H9 (cell line): ENCODE measurements around the gene RMC1. TPM values are rescaled to one million over a fixed set of nuclear protein-coding genes. Genes with fewer than 3 reads are reported as not detected.

Source experiments
- DNase-seq: peaks from one replicate; pipeline ENCODE4 v3.0.0-alpha.2; 2017
- H2AFZ ChIP-seq: one replicate; pipeline ENCODE4 v1.6.1; 2013; ENCODE audit warnings: mild to moderate bottlenecking, low read length, control low read depth, moderate library complexity
- H2AK5ac ChIP-seq: 2 replicates; pipeline ENCODE4 v1.6.1; 2013; ENCODE audit warnings: low read length, control low read depth, mixed read lengths; ENCODE audit not compliant: insufficient read length
- H2BK120ac ChIP-seq: one replicate; pipeline ENCODE4 v1.6.1; 2013; ENCODE audit warnings: low read depth, mild to moderate bottlenecking, low read length, control low read depth, inconsistent platforms; ENCODE audit not compliant: poor library complexity, severe bottlenecking
- H2BK12ac ChIP-seq: 2 replicates; pipeline ENCODE4 v1.6.1; 2013; ENCODE audit warnings: low read length, control low read depth, mixed read lengths, low read depth; ENCODE audit not compliant: insufficient read length
- H2BK15ac ChIP-seq: 2 replicates; pipeline ENCODE4 v1.6.1; 2013; ENCODE audit warnings: low read depth, low read length, control low read depth
- H2BK20ac ChIP-seq: one replicate; pipeline ENCODE4 v1.6.1; 2013; ENCODE audit warnings: low read depth, mild to moderate bottlenecking, low read length, control low read depth, inconsistent platforms; ENCODE audit not compliant: poor library complexity, severe bottlenecking
- H2BK5ac ChIP-seq: 2 replicates; pipeline ENCODE4 v1.6.1; 2013; ENCODE audit warnings: low read length, control low read depth, mixed read lengths; ENCODE audit not compliant: insufficient read length
- H3K14ac ChIP-seq: 2 replicates; pipeline ENCODE4 v1.6.1; 2013; ENCODE audit warnings: low read length, control low read depth; ENCODE audit not compliant: insufficient read depth
- H3K18ac ChIP-seq: 2 replicates; pipeline ENCODE4 v1.6.1; 2013; ENCODE audit warnings: low read depth, mild to moderate bottlenecking, mixed read lengths, low read length, control low read depth; ENCODE audit not compliant: insufficient read length
- H3K23ac ChIP-seq: 2 replicates; pipeline ENCODE4 v1.6.1; 2013; ENCODE audit warnings: low read length, control low read depth, mixed read lengths, low read depth; ENCODE audit not compliant: insufficient read length
- H3K23me2 ChIP-seq: 2 replicates; pipeline ENCODE4 v1.6.1; 2013; ENCODE audit warnings: low read depth, mild to moderate bottlenecking, mixed read lengths, low read length, control low read depth; ENCODE audit not compliant: insufficient read length, poor library complexity, severe bottlenecking
- H3K27ac ChIP-seq: 2 replicates; pipeline ENCODE4 v1.5.1; 2013; ENCODE audit warnings: low read length, control low read depth, mixed read lengths, low read depth; ENCODE audit not compliant: insufficient read length
- H3K27me3 ChIP-seq: 2 replicates; pipeline ENCODE4 v1.6.1; 2013; ENCODE audit warnings: low read length, control low read depth, inconsistent platforms; ENCODE audit not compliant: insufficient read depth
- H3K4ac ChIP-seq: 2 replicates; pipeline ENCODE4 v1.6.1; 2013; ENCODE audit warnings: low read depth, mild to moderate bottlenecking, control low read depth, inconsistent platforms, low read length, moderate library complexity
- H3K4me1 ChIP-seq: 2 replicates; pipeline ENCODE4 v1.6.1; 2013; ENCODE audit warnings: low read length, control low read depth, inconsistent platforms; ENCODE audit not compliant: insufficient read depth
- H3K4me2 ChIP-seq: 2 replicates; pipeline ENCODE4 v1.6.1; 2013; ENCODE audit warnings: low read length, control low read depth, mixed read lengths; ENCODE audit not compliant: insufficient read length, insufficient read depth
- H3K56ac ChIP-seq: 2 replicates; pipeline ENCODE4 v1.6.1; 2013; ENCODE audit warnings: low read depth, mild to moderate bottlenecking, mixed read lengths, low read length, control low read depth; ENCODE audit not compliant: insufficient read length
- H3K79me1 ChIP-seq: 2 replicates; pipeline ENCODE4 v1.6.1; 2013; ENCODE audit warnings: low read depth, mild to moderate bottlenecking, moderate library complexity, low read length, control low read depth, inconsistent platforms; ENCODE audit not compliant: insufficient read depth, poor library complexity, severe bottlenecking
- H3K79me2 ChIP-seq: 2 replicates; pipeline ENCODE4 v1.6.1; 2013; ENCODE audit warnings: low read length, control low read depth, inconsistent platforms; ENCODE audit not compliant: insufficient read depth
- H3K9ac ChIP-seq: 2 replicates; pipeline ENCODE4 v1.6.1; 2013; ENCODE audit warnings: low read length, control low read depth, mixed read lengths; ENCODE audit not compliant: insufficient read length; ENCODE audit errors: extremely low read depth
- H3K9me3 ChIP-seq: one replicate; pipeline ENCODE4 v1.6.1; 2013; ENCODE audit warnings: low read depth, low read length, inconsistent platforms; ENCODE audit not compliant: control insufficient read depth
- H3T11ph ChIP-seq: one replicate; pipeline ENCODE4 v1.6.1; 2013; ENCODE audit warnings: mild to moderate bottlenecking, low read length, control low read depth, inconsistent platforms
- H4K20me1 ChIP-seq: one replicate; pipeline ENCODE4 v1.6.1; 2013; ENCODE audit not compliant: control insufficient read depth, insufficient read length, insufficient read depth
- H4K5ac ChIP-seq: 2 replicates; pipeline ENCODE4 v1.6.1; 2013; ENCODE audit warnings: low read depth, mild to moderate bottlenecking, mixed read lengths, low read length, control low read depth; ENCODE audit not compliant: insufficient read length
- H4K8ac ChIP-seq: replicated peaks from 2 replicates; pipeline ENCODE4 v1.6.1; 2013; ENCODE audit warnings: low read length, control low read depth, mixed read lengths, low read depth; ENCODE audit not compliant: insufficient read length
- H4K91ac ChIP-seq: 2 replicates; pipeline ENCODE4 v1.6.1; 2013; ENCODE audit warnings: low read depth, mild to moderate bottlenecking, moderate library complexity, mixed read lengths, low read length, control low read depth; ENCODE audit not compliant: insufficient read length
- H3K27ac Mint-ChIP-seq, 3 experiments: 2 replicates in 2 of 3; 3 replicates in 1 of 3; pipeline ENCODE4 v1.8.0; 2020 to 2021; ENCODE audit warnings: mixed read lengths in 3 of 3, mild to moderate bottlenecking in 1 of 3, moderate library complexity in 1 of 3
- H3K27me3 Mint-ChIP-seq: 2 replicates; pipeline ENCODE4 v1.8.0; 2021; ENCODE audit warnings: low read depth, mild to moderate bottlenecking, moderate library complexity, mixed read lengths
- H3K36me3 Mint-ChIP-seq, 3 experiments: 2 replicates in 2 of 3; 3 replicates in 1 of 3; pipeline ENCODE4 v1.8.0; 2020 to 2021; ENCODE audit warnings: low read depth in 3 of 3, mixed read lengths in 3 of 3; ENCODE audit not compliant: insufficient read depth in 1 of 3
- H3K4me1 Mint-ChIP-seq, 2 experiments: 2 replicates each; pipeline ENCODE4 v1.8.0; 2020; ENCODE audit warnings: mixed read lengths in 2 of 2
- H3K4me3 Mint-ChIP-seq, 2 experiments: 2 replicates in 1 of 2; 3 replicates in 1 of 2; pipeline ENCODE4 v1.8.0; 2020 to 2021; ENCODE audit warnings: mild to moderate bottlenecking in 2 of 2, mixed read lengths in 2 of 2, moderate library complexity in 1 of 2
- H3K9me3 Mint-ChIP-seq, 2 experiments: 2 replicates in 1 of 2; 3 replicates in 1 of 2; pipeline ENCODE4 v1.8.0; 2020; ENCODE audit warnings: mild to moderate bottlenecking in 2 of 2, mixed read lengths in 2 of 2, moderate library complexity in 1 of 2
- CTCF ChIP-seq: fragments of 200-600 bp; sonication (generic); conservative IDR thresholded peaks from 3 replicates; pipeline ENCODE4 v1.8.0; 2021; ENCODE audit warnings: antibody characterized with exemption, mild to moderate bottlenecking
- WGBS: extraction: QIAGEN DNeasy Blood & Tissue Kit; methylation state at CpG from one replicate; pipeline ENCODE4 v1.1.7; 2013; ENCODE audit warnings: missing lambda C conversion rate, low lambda C conversion rate, mixed read lengths; ENCODE audit not compliant: insufficient read length; ENCODE audit errors: extremely low coverage; 5-methylcytosine and 5-hydroxymethylcytosine counted together
- total RNA-seq: library from RNA; stranded (reverse); gene quantifications from 2 replicates; pipeline ENCODE4 v1.2.1, GENCODE V29; 2021

Gene RMC1
- total RNA-seq, 1 experiment from 2014 or later: 21.3 TPM

GRCh38 chr18:23542461-23542860, 39.1 kb downstream of the RMC1 start:
- no peak overlapping the region for H3K4ac ChIP-seq
- H2BK120ac ChIP-seq: no peak overlapping the region
- no peak overlapping the region for H2BK20ac ChIP-seq
- H3K4me3 Mint-ChIP-seq: no peak overlapping the region
- H2BK12ac ChIP-seq: no peak overlapping the region
- no peaks in the 10 kb centered on the region for H3K9me3 ChIP-seq
- WGBS: no CpG with 5 or more reads among the region's 2 CpGs
- no peak overlapping the region for H2BK5ac ChIP-seq
- no peak overlapping the region for H4K5ac ChIP-seq
- H3K23ac ChIP-seq: no peak overlapping the region
- TF ChIP-seq CTCF: no peak
- no peak overlapping the region for H3K4me2 ChIP-seq
- H3K9me3 Mint-ChIP-seq: no peaks in the 10 kb centered on the region
- H3K56ac ChIP-seq: no peak overlapping the region
- no peak overlapping the region for H3K9ac ChIP-seq
- H3K79me2 ChIP-seq: no peaks in the 10 kb centered on the region
- no peaks in the 10 kb centered on the region for H3K23me2 ChIP-seq
- H2BK15ac ChIP-seq: no peak overlapping the region
- no peak overlapping the region for H3K27ac ChIP-seq
- H3K27me3 Mint-ChIP-seq: no peaks in the 10 kb centered on the region
- H3K27me3 ChIP-seq: no peaks in the 10 kb centered on the region
- H3T11ph ChIP-seq: no peak overlapping the region
- H3K79me1 ChIP-seq: no peaks in the 10 kb centered on the region
- no peak overlapping the region for H2AFZ ChIP-seq
- H3K18ac ChIP-seq: no peak overlapping the region
- peaks cover 25 to 80% (median 66%) of the 10 kb centered on the region in 3 experiments; a peak in 6 of 7 replicates for H3K36me3 Mint-ChIP-seq
- H4K20me1 ChIP-seq: no peaks in the 10 kb centered on the region
- H3K14ac ChIP-seq: no peak overlapping the region
- H4K8ac ChIP-seq: no peak overlapping the region
- H3K27ac Mint-ChIP-seq: no peak overlapping the region
- H4K91ac ChIP-seq: no peak overlapping the region
- no peaks in the 10 kb centered on the region for H3K4me1 ChIP-seq
- no peak for DNase-seq
- no peak overlapping the region for H2AK5ac ChIP-seq
- no peaks in the 10 kb centered on the region for H3K4me1 Mint-ChIP-seq
